NCI-H748 (cell line): ENCODE data around the gene PDZRN4.
"Not testable (repeated sequence)": the region's sequence is repeated elsewhere in the genome, so short reads cannot be mapped to it uniquely, and the experiment has no call there.

Experiments used
- DNase-seq: peaks from one replicate; lab custom pipeline; 2025; ENCODE audit not compliant: unreplicated experiment; lab: John Stamatoyannopoulos, UW

PDZRN4 gene

GRCh38 chr12:41277946-41278267 lies 89.8 kb downstream of the PDZRN4 start:
- peak; percentile 92 for DNase-seq

DNA sequence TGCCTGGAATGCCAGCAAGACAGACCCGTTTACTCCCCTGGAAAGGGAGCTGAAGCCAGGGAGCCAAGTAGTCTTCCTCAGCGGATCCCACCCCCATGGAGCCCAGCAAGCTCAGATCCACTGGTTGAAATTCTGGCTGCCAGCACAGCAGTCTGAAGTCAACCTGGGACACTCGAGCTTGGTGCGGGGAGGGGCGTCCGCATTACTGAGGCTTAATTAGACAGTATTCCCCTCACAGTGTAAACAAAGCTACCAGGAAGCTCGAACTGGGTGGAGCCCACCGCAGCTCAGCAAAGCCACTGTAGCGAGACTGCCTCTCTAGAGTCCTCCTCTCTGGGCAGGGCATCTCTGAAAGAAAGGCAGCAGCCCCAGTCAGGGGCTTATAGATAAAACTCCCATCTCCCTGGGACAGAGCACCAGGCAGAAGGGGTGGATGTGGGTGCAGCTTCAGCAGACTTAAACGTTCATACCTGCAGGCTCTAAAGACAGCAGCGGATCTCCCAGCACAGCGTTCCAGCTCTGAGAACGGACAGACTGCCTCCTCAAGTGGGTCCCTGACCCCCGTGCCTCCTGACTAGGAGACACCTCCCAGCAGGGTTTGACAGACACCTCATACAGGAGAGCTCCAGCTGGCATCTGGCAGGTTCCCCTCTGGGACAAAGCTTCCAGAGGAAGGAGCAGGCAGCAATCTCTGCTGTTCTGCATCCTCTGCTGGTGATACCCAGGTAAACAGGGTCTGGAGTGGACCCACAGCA lies 92.4 kb downstream of the PDZRN4 start:
- DNase-seq, result peak; percentile 81

DNA sequence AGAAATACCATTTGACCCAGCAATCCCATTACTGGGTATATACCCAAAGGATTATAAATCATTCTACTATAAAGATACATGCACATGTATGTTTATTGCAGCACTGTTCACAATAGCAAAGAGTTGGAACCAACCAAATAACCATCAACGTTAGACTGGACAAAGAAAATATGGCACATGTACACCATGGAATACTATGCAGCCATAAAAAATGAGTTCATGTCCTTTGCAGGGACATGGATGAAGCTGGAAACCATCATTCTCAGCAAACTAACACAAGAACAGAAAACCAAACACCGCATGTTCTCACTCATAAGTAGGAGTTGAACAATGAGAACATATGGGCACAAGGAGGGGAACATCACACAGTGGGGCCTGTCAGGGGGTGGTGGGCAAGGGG lies 97.3 kb downstream of the PDZRN4 start:
- DNase-seq, result not testable (repeated sequence)

DNA sequence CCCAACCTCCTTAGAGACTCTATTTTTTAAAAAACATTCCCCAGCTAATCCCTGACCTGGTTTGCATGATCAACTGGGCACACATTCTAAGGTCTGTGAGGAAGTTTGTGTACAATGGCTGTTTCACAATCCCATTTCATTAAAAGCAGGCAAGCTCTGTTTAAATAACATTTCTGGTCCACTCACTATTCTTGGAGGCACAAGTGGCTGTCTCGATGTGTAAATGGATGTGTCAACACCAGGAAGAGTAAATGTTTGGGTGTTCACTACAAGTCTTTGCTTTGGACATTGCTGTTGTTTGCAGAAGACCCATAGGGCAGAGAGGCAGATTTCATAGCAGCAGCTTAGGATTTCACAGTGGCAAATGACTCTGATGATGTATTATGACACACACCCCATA lies 98.3 kb downstream of the PDZRN4 start:
- peak; percentile 98 for DNase-seq

- no peak for DNase-seq
Observed at GRCh38 chr12:41287500-41288141, 99.5 kb downstream of the PDZRN4 start.

GRCh38 chr12:41288142-41288811 lies 100.2 kb downstream of the PDZRN4 start:
- DNase-seq, result peak; percentile 96

GRCh38 chr12:41289501-41289900 lies 101.4 kb downstream of the PDZRN4 start:
- DNase-seq, result no peak

DNA sequence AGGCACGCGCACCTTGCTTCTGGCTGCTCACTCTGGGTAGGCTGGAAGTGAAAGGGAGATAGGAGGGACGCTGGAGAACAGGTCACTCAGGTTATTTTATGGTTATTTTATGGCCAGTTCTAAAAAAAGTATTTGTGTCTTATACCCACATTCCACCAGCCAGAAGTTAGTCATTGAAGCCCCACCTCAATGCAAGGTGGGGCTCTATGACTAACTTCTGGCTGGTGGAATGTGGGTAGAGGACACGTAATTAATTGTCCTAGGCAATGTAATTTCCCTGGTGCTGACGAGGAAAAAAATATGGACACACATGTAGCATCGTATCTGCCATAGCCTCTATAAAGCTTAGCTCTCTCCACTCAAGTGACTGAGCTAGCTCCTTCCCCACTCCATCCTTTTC lies 104.9 kb downstream of the PDZRN4 start:
- no peak for DNase-seq

- DNase-seq, result no peak
Observed at GRCh38 chr12:41293461-41293860, 105.3 kb downstream of the PDZRN4 start.

GRCh38 chr12:41302979-41303403 lies 114.9 kb downstream of the PDZRN4 start:
- no peak for DNase-seq

DNA sequence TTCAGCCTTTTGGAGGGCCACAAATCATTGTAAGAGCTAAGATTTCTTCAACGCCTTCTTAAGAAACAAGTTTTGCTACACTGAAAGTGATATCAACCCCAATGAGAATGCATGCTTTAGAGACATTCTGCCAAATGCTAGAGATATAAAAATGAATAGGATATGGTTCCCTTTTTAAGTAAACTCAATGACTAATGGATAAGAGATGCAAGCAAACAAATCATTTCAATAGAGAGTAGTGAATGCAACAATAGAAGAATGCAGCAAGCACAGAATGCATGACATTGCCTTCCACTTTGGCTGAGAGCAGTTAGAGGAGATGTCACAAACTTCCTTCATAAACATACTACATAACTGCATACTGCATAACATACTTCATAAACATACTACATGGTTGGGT lies 116.4 kb downstream of the PDZRN4 start:
- DNase-seq, result no peak

- peak; percentile 83 for DNase-seq
Observed at GRCh38 chr12:41310367-41310766, 122.2 kb downstream of the PDZRN4 start.

DNA sequence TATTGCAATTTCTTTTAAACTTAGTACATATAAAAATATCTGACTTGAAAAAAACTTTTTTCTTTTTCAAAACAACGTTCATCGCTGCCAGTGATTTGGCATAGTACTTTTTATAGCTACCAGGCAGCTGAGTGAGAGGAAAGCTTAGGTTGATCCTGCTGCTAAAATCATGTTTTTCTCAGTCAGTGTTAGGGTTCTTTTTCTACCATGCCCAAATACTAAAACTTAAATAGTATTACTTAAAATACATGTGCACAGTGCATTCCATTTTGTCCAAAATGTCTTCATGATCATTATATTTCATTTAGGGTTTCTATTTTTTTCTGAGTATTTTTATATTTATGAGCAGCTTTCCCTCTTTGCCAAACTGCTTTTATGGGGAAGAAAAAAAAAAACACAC lies 123.8 kb downstream of the PDZRN4 start:
- no peak for DNase-seq

DNA sequence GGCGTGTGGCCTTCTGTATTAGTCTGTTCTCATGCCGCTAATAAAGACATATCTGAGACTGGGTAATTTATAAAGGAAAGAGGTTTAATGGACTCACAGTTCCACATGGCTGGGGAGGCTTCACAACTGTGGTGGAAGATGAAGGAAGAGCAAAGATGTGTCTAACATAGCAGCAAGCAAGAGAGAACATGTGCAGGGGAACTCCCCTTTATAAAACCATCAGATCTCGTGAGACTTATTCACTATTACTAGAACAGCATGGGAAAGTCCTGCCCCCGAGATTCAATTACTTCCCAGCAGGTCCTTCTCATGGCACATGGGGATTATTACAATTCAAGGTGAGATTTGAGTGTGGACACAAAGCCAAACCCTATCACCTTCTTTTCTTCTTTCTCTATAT lies 124.3 kb downstream of the PDZRN4 start:
- DNase-seq, result not testable (repeated sequence)

DNA sequence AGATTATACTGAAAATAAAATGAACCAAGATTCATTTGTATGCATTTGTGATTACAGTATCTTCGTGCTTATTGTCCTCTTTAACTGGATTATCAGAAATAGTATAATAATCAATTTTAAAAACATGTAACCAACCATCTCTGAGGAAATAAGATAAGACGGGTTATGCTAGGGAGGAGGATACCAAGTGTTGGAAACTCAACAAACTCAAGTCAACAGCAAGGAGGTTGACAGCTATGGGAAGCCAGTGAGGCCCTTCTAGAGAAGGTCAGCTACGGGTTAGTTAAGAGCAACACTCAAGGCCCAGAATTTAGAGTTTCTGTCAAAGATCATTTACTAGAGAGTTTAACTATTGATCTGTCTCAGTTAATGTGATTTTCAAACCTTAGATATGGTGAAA lies 137.2 kb downstream of the PDZRN4 start:
- DNase-seq, result no peak

DNA sequence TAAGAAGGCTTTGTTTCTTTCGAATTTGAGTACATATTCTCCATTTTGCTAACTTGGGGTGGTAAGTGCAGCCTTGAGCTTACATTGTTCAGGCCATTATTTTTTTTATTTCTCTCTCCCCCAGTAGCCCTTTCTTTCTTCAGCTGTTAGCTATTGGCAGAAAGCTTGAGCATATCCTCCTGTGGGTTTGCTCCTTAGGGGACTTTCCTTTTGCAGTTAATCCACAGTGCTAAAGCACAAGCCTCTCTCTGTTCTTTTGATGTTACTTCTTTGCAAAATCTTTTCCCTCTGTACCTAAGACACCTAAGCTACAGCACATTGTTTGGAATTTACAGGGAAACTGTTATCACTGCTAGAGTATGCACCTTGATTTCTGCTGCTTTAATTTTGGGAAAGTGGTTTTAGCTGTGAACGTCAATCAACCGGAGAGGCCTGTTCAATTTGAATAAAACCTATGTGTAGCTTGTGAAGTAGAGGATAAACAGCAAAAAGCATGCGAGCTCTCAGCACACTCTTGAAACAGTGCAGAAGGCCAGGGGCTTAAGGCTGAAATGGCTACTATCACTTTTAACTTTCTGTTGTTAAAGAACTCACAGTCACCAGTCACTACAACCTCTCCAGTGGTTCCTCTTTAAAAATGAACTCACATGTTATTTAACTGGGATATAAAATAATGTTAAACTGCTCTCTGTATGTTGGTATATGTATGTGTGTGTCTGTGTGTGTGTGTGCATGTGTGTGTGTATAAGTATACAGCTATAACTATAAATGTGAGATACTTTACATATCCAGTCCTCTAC lies 139.2 kb downstream of the PDZRN4 start:
- DNase-seq, result no peak

GRCh38 chr12:41333974-41334373 lies 145.9 kb downstream of the PDZRN4 start:
- DNase-seq, result no peak

DNA sequence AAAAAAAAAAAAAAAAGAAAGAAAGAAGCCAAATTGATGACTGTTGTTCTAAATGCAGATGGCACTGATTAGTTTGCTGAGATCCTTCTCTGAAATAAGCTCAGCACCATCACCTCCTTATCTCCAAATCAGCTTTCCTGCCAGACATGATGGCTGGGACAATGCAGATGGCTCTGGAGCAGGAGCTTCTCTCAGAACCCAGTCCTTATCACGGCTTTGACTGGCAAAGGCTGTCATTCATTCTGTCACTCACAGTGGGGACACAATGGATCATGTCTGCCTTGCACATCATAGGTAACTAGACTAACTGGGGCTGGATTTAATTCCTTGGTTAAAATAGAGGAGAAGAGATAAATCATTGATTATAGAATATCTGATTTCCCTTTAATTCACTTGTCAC lies 146.3 kb downstream of the PDZRN4 start:
- DNase-seq, result no peak

GRCh38 chr12:41336041-41336549 lies 148.0 kb downstream of the PDZRN4 start:
- no peak for DNase-seq

DNA sequence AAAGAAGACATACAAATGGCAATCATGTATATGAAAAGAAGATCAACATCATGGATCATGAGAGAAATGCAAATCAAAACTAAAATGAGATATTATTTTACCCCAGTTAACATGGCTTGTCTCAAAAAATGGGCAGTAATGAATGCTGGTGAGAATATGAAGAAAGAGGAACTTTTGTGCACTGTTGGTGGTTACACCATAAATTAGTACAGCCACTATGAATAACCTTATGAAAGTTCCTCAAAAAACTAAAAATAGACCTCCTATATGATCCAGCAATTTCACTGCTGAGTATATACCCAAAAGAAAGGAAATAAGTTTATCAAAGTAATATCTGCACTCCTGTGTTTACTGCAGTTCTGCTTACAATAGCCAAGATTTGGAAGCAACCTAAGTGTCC lies 151.7 kb downstream of the PDZRN4 start:
- no peak for DNase-seq

DNA sequence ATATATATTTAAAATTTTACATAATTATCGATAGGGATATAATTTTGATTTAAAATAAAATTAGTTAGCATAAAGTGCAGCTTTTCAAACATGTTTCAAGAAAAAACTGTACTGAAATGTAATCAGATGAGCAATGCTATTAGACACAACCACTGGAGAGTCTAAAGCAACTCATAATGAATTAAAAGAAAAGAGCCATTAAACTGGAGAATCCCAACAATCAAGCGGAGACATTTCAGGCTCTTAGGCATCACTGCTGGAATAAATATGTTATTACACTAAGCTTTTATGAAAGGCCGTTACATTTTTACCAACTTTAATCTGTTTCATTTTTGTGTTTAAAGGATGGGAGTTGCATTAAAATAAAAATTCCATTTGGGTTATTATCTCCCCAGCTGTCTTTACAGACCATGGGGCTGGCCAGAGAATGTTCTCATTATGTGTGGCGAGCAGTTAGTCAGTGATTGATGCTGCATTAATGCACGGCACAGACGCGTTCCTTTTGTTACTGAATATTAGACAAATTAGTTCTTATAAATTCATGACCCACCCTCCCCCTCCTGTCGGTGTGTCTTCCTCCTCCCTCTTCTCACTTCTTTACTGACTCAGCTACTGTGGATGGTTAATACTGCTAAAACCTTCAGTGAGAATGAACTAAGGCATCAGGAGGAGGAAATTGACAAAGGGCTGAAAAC lies 156.8 kb downstream of the PDZRN4 start:
- peak; percentile 63 for DNase-seq
